Peyer's patch (tissue), 4 donors: Measurements from ENCODE around the gene CGB3.
"Not testable (repeated sequence)": the region's sequence is repeated elsewhere in the genome, so short reads cannot be mapped to it uniquely, and the experiment has no call there.

Experiments
- POLR2A ChIP-seq, 2 donors: fragments of 450-650 bp; IDR thresholded peaks; one replicate each; pipeline ENCODE4 v1.5.1; 2017; ENCODE audit warnings: antibody characterized with exemption in 2 of 2, mild to moderate bottlenecking in 2 of 2, moderate library complexity in 2 of 2
- TF ChIP-seq, protein P1 (sequence below), 6 experiments: fragments of 450-650 bp in 4 of 6; fragments of 200-600 bp in 2 of 6; sonication (generic) in 1 of 6; IDR thresholded peaks; one replicate each; pipeline ENCODE4 v1.5.1; 2017 to 2019; ENCODE audit warnings: antibody characterized with exemption in 6 of 6, mild to moderate bottlenecking in 3 of 6, moderate library complexity in 1 of 6

DNA sequence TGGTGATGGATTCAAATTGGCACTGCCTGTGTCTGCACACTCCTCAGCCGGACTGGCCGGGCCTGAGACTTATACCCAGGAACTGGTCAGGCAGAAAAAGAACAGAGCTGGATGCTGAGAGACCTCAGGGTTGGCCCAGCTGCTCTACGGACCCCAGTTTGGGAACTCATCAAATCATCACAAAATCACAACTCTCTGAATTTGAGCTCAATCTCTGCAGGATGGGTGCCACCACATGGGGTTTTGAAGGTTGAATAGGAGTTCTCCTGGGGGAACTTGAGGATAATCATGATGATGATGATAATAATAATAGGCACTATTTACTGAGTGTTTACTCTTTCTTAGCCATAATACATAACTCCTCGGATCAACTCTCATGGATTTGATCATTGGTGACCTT, 18.5 kb upstream of the CGB3 start:
- TF ChIP-seq, protein P1, sequence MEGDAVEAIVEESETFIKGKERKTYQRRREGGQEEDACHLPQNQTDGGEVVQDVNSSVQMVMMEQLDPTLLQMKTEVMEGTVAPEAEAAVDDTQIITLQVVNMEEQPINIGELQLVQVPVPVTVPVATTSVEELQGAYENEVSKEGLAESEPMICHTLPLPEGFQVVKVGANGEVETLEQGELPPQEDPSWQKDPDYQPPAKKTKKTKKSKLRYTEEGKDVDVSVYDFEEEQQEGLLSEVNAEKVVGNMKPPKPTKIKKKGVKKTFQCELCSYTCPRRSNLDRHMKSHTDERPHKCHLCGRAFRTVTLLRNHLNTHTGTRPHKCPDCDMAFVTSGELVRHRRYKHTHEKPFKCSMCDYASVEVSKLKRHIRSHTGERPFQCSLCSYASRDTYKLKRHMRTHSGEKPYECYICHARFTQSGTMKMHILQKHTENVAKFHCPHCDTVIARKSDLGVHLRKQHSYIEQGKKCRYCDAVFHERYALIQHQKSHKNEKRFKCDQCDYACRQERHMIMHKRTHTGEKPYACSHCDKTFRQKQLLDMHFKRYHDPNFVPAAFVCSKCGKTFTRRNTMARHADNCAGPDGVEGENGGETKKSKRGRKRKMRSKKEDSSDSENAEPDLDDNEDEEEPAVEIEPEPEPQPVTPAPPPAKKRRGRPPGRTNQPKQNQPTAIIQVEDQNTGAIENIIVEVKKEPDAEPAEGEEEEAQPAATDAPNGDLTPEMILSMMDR (IDR thresholded peaks at IDR 0.05), result not testable (repeated sequence)
- TF ChIP-seq POLR2A (IDR thresholded peaks at IDR 0.05), result not testable (repeated sequence)
